ENCODE results near the gene CEP104. TPM values are rescaled to one million over a fixed set of nuclear protein-coding genes. Genes with fewer than 3 reads are reported as not detected.

The CEP104 gene
- total and polyA plus RNA-seq, 2 donors (not counting 1 experiment from before 2014, with no cell fraction given) = 27.7 to 71.8 TPM

GRCh38 chr1:3876716-3877115 is 19.7 kb upstream of the CEP104 start:
- Histone ChIP-seq H3K79me2 (ENCODE audit: control insufficient read depth, insufficient read depth, low read length) (no peaks in the 10 kb centered on the region), H3K4me1 (ENCODE audit: control insufficient read depth in 2 of 2, insufficient read depth in 2 of 2, low read length in 2 of 2) (peaks cover 0 to 8% of the 10 kb centered on the region in 2 donors), H3K4me3 (ENCODE audit: control extremely low read depth in 1 of 5, extremely low read depth in 1 of 5, insufficient read depth in 1 of 5, low read depth in 2 of 5, low read length in 4 of 5) (no peak overlapping the region), H3K36me3 (replicated peaks in 1 of 2; ENCODE audit: control extremely low read depth in 1 of 2, control insufficient read depth in 1 of 2, extremely low read depth in 1 of 2, insufficient read depth in 2 of 2, low read length in 1 of 2) (peaks cover 0 to 56% of the 10 kb centered on the region in 2 experiments), H3K27ac (ENCODE audit: low read length in 2 of 2) (no peak overlapping the region), H2AFZ (ENCODE audit: insufficient read depth, low read depth, low read length, poor library complexity, severe bottlenecking) (no peak overlapping the region), H4K20me1 (ENCODE audit: control insufficient read depth, insufficient read depth, low read length, poor library complexity, severe bottlenecking) (no peaks in the 10 kb centered on the region), H3K27me3 (replicated peaks in 1 of 4; ENCODE audit: control extremely low read depth in 1 of 4, control insufficient read depth in 3 of 4, insufficient read depth in 4 of 4, low read length in 3 of 4) (no peaks in the 10 kb centered on the region), H3K9me3 (ENCODE audit: control extremely low read depth in 1 of 3, control insufficient read depth in 2 of 3, insufficient read depth in 1 of 3, low read length in 2 of 3) (peaks cover 0 to 13% (median 6%) of the 10 kb centered on the region in 3 donors), H3K9ac (ENCODE audit: low read length) (no peak overlapping the region), H3K4me2 (replicated peaks; ENCODE audit: low read depth, low read length, poor library complexity, severe bottlenecking) (no peak overlapping the region)
- Mint-ChIP-seq H3K27me3 (no peaks in the 10 kb centered on the region), H3K27ac (no peak overlapping the region), H3K4me3 (no peak overlapping the region), H3K9me3 (ENCODE audit: insufficient read depth) (no peaks in the 10 kb centered on the region), H3K4me1 (no peaks in the 10 kb centered on the region)
- no peak for ATAC-seq (ENCODE audit: low read depth)
- no peak for DNase-seq
- TF ChIP-seq EZH2 (IDR thresholded peaks at IDR 0.05; ENCODE audit: borderline replicate concordance, insufficient read depth, low read depth, low read length, poor library complexity, severe bottlenecking) = no peak
- no peak for TF ChIP-seq CTCF (IDR thresholded peaks at IDR 0.05)
- ChIA-PET CTCF (no interaction called here), POLR2A (no interaction called here)
- intact Hi-C loops (cut with micrococcal nuclease) = no loop called here
- WGBS (ENCODE audit: insufficient coverage) = 96% methylated on average over 16 of the region's 16 CpGs

GRCh38 chr1:3874736-3875135 is 17.7 kb upstream of the CEP104 start:
- no peak overlapping the region for H3K4me3 Mint-ChIP-seq
- H3K27me3 Mint-ChIP-seq = no peaks in the 10 kb centered on the region
- H3K4me1 Mint-ChIP-seq = no peaks in the 10 kb centered on the region
- TF ChIP-seq EZH2 (IDR thresholded peaks at IDR 0.05; ENCODE audit: borderline replicate concordance, insufficient read depth, low read depth, low read length, poor library complexity, severe bottlenecking) = no peak
- TF ChIP-seq CTCF (IDR thresholded peaks at IDR 0.05) = no peak
- intact Hi-C loops (cut with micrococcal nuclease) = no loop called here
- Histone ChIP-seq H3K4me1 (ENCODE audit: control insufficient read depth in 2 of 2, insufficient read depth in 2 of 2, low read length in 2 of 2) (no peaks in the 10 kb centered on the region), H3K27me3 (replicated peaks in 1 of 4; ENCODE audit: control extremely low read depth in 1 of 4, control insufficient read depth in 3 of 4, insufficient read depth in 4 of 4, low read length in 3 of 4) (no peaks in the 10 kb centered on the region), H2AFZ (ENCODE audit: insufficient read depth, low read depth, low read length, poor library complexity, severe bottlenecking) (no peak overlapping the region), H3K79me2 (ENCODE audit: control insufficient read depth, insufficient read depth, low read length) (no peaks in the 10 kb centered on the region), H3K9ac (ENCODE audit: low read length) (no peak overlapping the region), H4K20me1 (ENCODE audit: control insufficient read depth, insufficient read depth, low read length, poor library complexity, severe bottlenecking) (no peaks in the 10 kb centered on the region), H3K27ac (ENCODE audit: low read length in 2 of 2) (no peak overlapping the region), H3K4me2 (replicated peaks; ENCODE audit: low read depth, low read length, poor library complexity, severe bottlenecking) (no peak overlapping the region), H3K36me3 (replicated peaks in 1 of 2; ENCODE audit: control extremely low read depth in 1 of 2, control insufficient read depth in 1 of 2, extremely low read depth in 1 of 2, insufficient read depth in 2 of 2, low read length in 1 of 2) (peaks cover 0 to 57% of the 10 kb centered on the region in 2 experiments), H3K4me3 (ENCODE audit: control extremely low read depth in 1 of 5, extremely low read depth in 1 of 5, insufficient read depth in 1 of 5, low read depth in 2 of 5, low read length in 4 of 5) (no peak overlapping the region), H3K9me3 (ENCODE audit: control extremely low read depth in 1 of 3, control insufficient read depth in 2 of 3, insufficient read depth in 1 of 3, low read length in 2 of 3) (peaks cover 0 to 11% (median 6%) of the 10 kb centered on the region in 3 donors)
- no peak overlapping the region for H3K27ac Mint-ChIP-seq
- ChIA-PET CTCF (no interaction called here), POLR2A (no interaction called here)
- WGBS (ENCODE audit: insufficient coverage) = over 99% methylated on average over 23 of the region's 23 CpGs
- H3K9me3 Mint-ChIP-seq (ENCODE audit: insufficient read depth) = no peaks in the 10 kb centered on the region
- DNase-seq (no peak), ATAC-seq (ENCODE audit: low read depth) (no peak)
